PFSK-1 (cell line): ENCODE data around the gene CIAO2B.

Source experiments
- FOXP2 ChIP-seq: optimal IDR thresholded peaks from 2 replicates; pipeline ENCODE3; 2011; ENCODE audit warnings: borderline replicate concordance, control low read depth, inconsistent platforms; ENCODE audit not compliant: insufficient read depth; ENCODE audit errors: extremely low read length, extremely low read depth
- POLR2AphosphoS5 ChIP-seq: IDR thresholded peaks from 2 replicates; pipeline ENCODE4 v1.6.1; 2012; ENCODE audit warnings: low read depth, mild to moderate bottlenecking, control low read depth, low read length, moderate library complexity
- REST ChIP-seq, 2 experiments: IDR thresholded peaks; 2 replicates each; pipeline versions ENCODE4 v1.6.1 to v1.8.0; 2011 to 2012; ENCODE audit warnings: low read depth in 2 of 2, low read length in 2 of 2, control low read depth in 1 of 2, inconsistent platforms in 1 of 2, mild to moderate bottlenecking in 1 of 2, moderate library complexity in 1 of 2; ENCODE audit not compliant: insufficient read depth in 1 of 2
- SIN3A ChIP-seq: IDR thresholded peaks from 2 replicates; pipeline ENCODE4 v1.6.1; 2012; ENCODE audit warnings: mild to moderate bottlenecking, low read length, moderate library complexity, borderline replicate concordance; ENCODE audit not compliant: insufficient read depth
- TAF1 ChIP-seq: IDR thresholded peaks from 2 replicates; pipeline ENCODE4 v1.6.1; 2012; ENCODE audit warnings: low read length, control low read depth, borderline replicate concordance; ENCODE audit not compliant: insufficient read depth

Gene CIAO2B

GRCh38 chr16:66940236-66940635, 6.0 kb upstream of the CIAO2B start:
- no peak for TF ChIP-seq POLR2AphosphoS5
- TF ChIP-seq TAF1, result no peak
- no peak for TF ChIP-seq REST (IDR thresholded peaks at IDR 0.05; ENCODE audit: insufficient read depth in 1 of 2, low read depth in 2 of 2, low read length in 2 of 2)
- TF ChIP-seq FOXP2, result no peak
- no peak for TF ChIP-seq SIN3A

GRCh38 chr16:66939366-66939765, 5.2 kb upstream of the CIAO2B start:
- TF ChIP-seq POLR2AphosphoS5 (no peak), REST (IDR thresholded peaks at IDR 0.05; ENCODE audit: insufficient read depth in 1 of 2, low read depth in 2 of 2, low read length in 2 of 2) (no peak), TAF1 (no peak), SIN3A (no peak), FOXP2 (no peak)

- TF ChIP-seq POLR2AphosphoS5 (no peak), TAF1 (no peak), FOXP2 (no peak), REST (IDR thresholded peaks at IDR 0.05; ENCODE audit: insufficient read depth in 1 of 2, low read depth in 2 of 2, low read length in 2 of 2) (no peak), SIN3A (no peak)
These were observed 3.6 kb upstream of the CIAO2B start for GRCh38 chr16:66937725-66938337.

- TF ChIP-seq FOXP2, result no peak
- no peak for TF ChIP-seq REST (IDR thresholded peaks at IDR 0.05; ENCODE audit: insufficient read depth in 1 of 2, low read depth in 2 of 2, low read length in 2 of 2)
- no peak for TF ChIP-seq POLR2AphosphoS5
- TF ChIP-seq TAF1, result no peak
- no peak for TF ChIP-seq SIN3A
These were observed 2.8 kb upstream of the CIAO2B start for GRCh38 chr16:66936889-66937554.
